Measurements from ENCODE around the gene LIPC.

The LIPC gene

GRCh38 chr15:58541410-58542087 lies 109.8 kb downstream of the LIPC start:
- H3K9me3 Mint-ChIP-seq: no peaks in the 10 kb centered on the region

GRCh38 chr15:58543664-58544335 lies 112.0 kb downstream of the LIPC start:
- no peak overlapping the region for H3K27ac Mint-ChIP-seq

More at GRCh38 chr15:58541410-58542087, 109.8 kb downstream of the LIPC start:
- ATAC-seq (no peak), DNase-seq (ENCODE audit: low spot score in 2 of 2) (no peak)
- Mint-ChIP-seq H3K27ac (no peak overlapping the region), H3K4me3 (no peak overlapping the region), H3K4me1 (peaks cover 29% of the 10 kb centered on the region), H3K36me3 (no peaks in the 10 kb centered on the region)

GRCh38 chr15:58544756-58545155 lies 113.0 kb downstream of the LIPC start:
- peak overlapping the region; percentile 92 for H3K27ac Mint-ChIP-seq
- H3K36me3 Mint-ChIP-seq: no peaks in the 10 kb centered on the region
- peak overlapping the region; percentile 42 for H3K4me3 Mint-ChIP-seq
- DNase-seq (ENCODE audit: low spot score in 2 of 2) (no peak), ATAC-seq (no peak)
- peaks cover 32% of the 10 kb centered on the region for H3K4me1 Mint-ChIP-seq
- no peaks in the 10 kb centered on the region for H3K9me3 Mint-ChIP-seq

More at GRCh38 chr15:58543664-58544335, 112.0 kb downstream of the LIPC start:
- peaks cover 35% of the 10 kb centered on the region for H3K4me1 Mint-ChIP-seq
- DNase-seq (ENCODE audit: low spot score in 2 of 2) (no peak), ATAC-seq (no peak)
- no peaks in the 10 kb centered on the region for H3K36me3 Mint-ChIP-seq
- no peak overlapping the region for H3K4me3 Mint-ChIP-seq
- H3K9me3 Mint-ChIP-seq: no peaks in the 10 kb centered on the region

GRCh38 chr15:58545307-58546065 lies 113.7 kb downstream of the LIPC start:
- ATAC-seq (peak; percentile 97), DNase-seq (ENCODE audit: low spot score in 2 of 2) (peak; percentile 35 to 74)
- peaks cover 35% of the 10 kb centered on the region for H3K4me1 Mint-ChIP-seq
- no peaks in the 10 kb centered on the region for H3K9me3 Mint-ChIP-seq
- H3K27ac Mint-ChIP-seq: peak overlapping the region; percentile 92
- H3K4me3 Mint-ChIP-seq: peak overlapping the region; percentile 42
- no peaks in the 10 kb centered on the region for H3K36me3 Mint-ChIP-seq

GRCh38 chr15:58546066-58546591 lies 114.3 kb downstream of the LIPC start:
- H3K27ac Mint-ChIP-seq: peak overlapping the region; percentile 92
- peaks cover 39% of the 10 kb centered on the region for H3K4me1 Mint-ChIP-seq
- H3K36me3 Mint-ChIP-seq: no peaks in the 10 kb centered on the region
- H3K4me3 Mint-ChIP-seq: no peak overlapping the region
- ATAC-seq (no peak), DNase-seq (ENCODE audit: low spot score in 2 of 2) (no peak)
- no peaks in the 10 kb centered on the region for H3K9me3 Mint-ChIP-seq

GRCh38 chr15:58546635-58547627 lies 115.1 kb downstream of the LIPC start:
- ATAC-seq: no peak
- Mint-ChIP-seq H3K36me3 (no peaks in the 10 kb centered on the region), H3K27ac (peak overlapping the region; percentile 92), H3K9me3 (no peaks in the 10 kb centered on the region), H3K4me1 (peaks cover 40% of the 10 kb centered on the region), H3K4me3 (no peak overlapping the region)
- no peak for DNase-seq (ENCODE audit: low spot score in 2 of 2)

GRCh38 chr15:58547628-58548307 lies 116.0 kb downstream of the LIPC start:
- H3K4me1 Mint-ChIP-seq: peaks cover 38% of the 10 kb centered on the region
- H3K4me3 Mint-ChIP-seq: no peak overlapping the region
- no peaks in the 10 kb centered on the region for H3K36me3 Mint-ChIP-seq
- H3K9me3 Mint-ChIP-seq: no peaks in the 10 kb centered on the region
- no peak for ATAC-seq
- no peak for DNase-seq (ENCODE audit: low spot score in 2 of 2)
- peak overlapping the region; percentile 66 for H3K27ac Mint-ChIP-seq

GRCh38 chr15:58548308-58549012 lies 116.7 kb downstream of the LIPC start:
- Mint-ChIP-seq H3K4me1 (peaks cover 44% of the 10 kb centered on the region), H3K9me3 (no peaks in the 10 kb centered on the region), H3K27ac (peak overlapping the region; percentile 66), H3K4me3 (no peak overlapping the region), H3K36me3 (no peaks in the 10 kb centered on the region)
- ATAC-seq (no peak), DNase-seq (ENCODE audit: low spot score in 2 of 2) (no peak)

- Mint-ChIP-seq H3K4me1 (peaks cover 49% of the 10 kb centered on the region), H3K9me3 (no peaks in the 10 kb centered on the region), H3K36me3 (no peaks in the 10 kb centered on the region), H3K4me3 (no peak overlapping the region), H3K27ac (peak overlapping the region; percentile 66)
- ATAC-seq (no peak), DNase-seq (ENCODE audit: low spot score in 2 of 2) (no peak)
These were observed 117.4 kb downstream of the LIPC start for GRCh38 chr15:58549013-58549784.

- H3K4me1 Mint-ChIP-seq: peaks cover 46% of the 10 kb centered on the region
- H3K4me3 Mint-ChIP-seq: no peak overlapping the region
- H3K9me3 Mint-ChIP-seq: no peaks in the 10 kb centered on the region
- no peaks in the 10 kb centered on the region for H3K36me3 Mint-ChIP-seq
- peak overlapping the region; percentile 15 for H3K27ac Mint-ChIP-seq
- ATAC-seq: no peak
- DNase-seq (ENCODE audit: low spot score in 2 of 2): no peak
These were observed 117.9 kb downstream of the LIPC start for GRCh38 chr15:58549785-58550074.

GRCh38 chr15:58551084-58551763 lies 119.4 kb downstream of the LIPC start:
- Mint-ChIP-seq H3K4me3 (no peak overlapping the region), H3K9me3 (no peaks in the 10 kb centered on the region), H3K4me1 (peaks cover 34% of the 10 kb centered on the region), H3K36me3 (no peaks in the 10 kb centered on the region), H3K27ac (no peak overlapping the region)
- ATAC-seq (no peak), DNase-seq (ENCODE audit: low spot score in 2 of 2) (no peak)

- ATAC-seq (no peak), DNase-seq (ENCODE audit: low spot score in 2 of 2) (no peak)
- Mint-ChIP-seq H3K9me3 (no peaks in the 10 kb centered on the region), H3K27ac (no peak overlapping the region), H3K36me3 (no peaks in the 10 kb centered on the region), H3K4me1 (peaks cover 27% of the 10 kb centered on the region), H3K4me3 (no peak overlapping the region)
These were observed 120.1 kb downstream of the LIPC start for GRCh38 chr15:58551764-58552504.
